Neuronal stem cell (in vitro differentiated cells): ENCODE data around the gene PGGHG.
A peak's percentile ranks its signal among the peaks of the same experiment; 100 is the strongest.

Experiments used
- DNase-seq: peaks from one replicate; pipeline ENCODE4 v3.0.0-alpha.2; 2013; ENCODE audit warnings: low spot score
- H2AFZ ChIP-seq: one replicate; pipeline ENCODE4 v1.6.1; 2013; ENCODE audit warnings: mild to moderate bottlenecking, low read length, inconsistent platforms
- H2AK5ac ChIP-seq: 2 replicates; pipeline ENCODE4 v1.6.1; 2013; ENCODE audit warnings: low read depth, mild to moderate bottlenecking, inconsistent platforms, low read length, moderate library complexity, mixed read lengths
- H2BK120ac ChIP-seq: 2 replicates; pipeline ENCODE4 v1.6.1; 2013; ENCODE audit warnings: low read depth, mild to moderate bottlenecking, inconsistent platforms, low read length, moderate library complexity, mixed read lengths
- H2BK12ac ChIP-seq: one replicate; pipeline ENCODE4 v1.6.1; 2013; ENCODE audit warnings: low read length, inconsistent platforms
- H2BK15ac ChIP-seq: 2 replicates; pipeline ENCODE4 v1.6.1; 2013; ENCODE audit warnings: mild to moderate bottlenecking, low read length, inconsistent platforms, mixed read lengths
- H2BK5ac ChIP-seq: one replicate; pipeline ENCODE4 v1.6.1; 2013; ENCODE audit warnings: inconsistent platforms, mild to moderate bottlenecking, low read length, moderate library complexity
- H3K14ac ChIP-seq: one replicate; pipeline ENCODE4 v1.6.1; 2013; ENCODE audit warnings: low read length, inconsistent platforms
- H3K18ac ChIP-seq: 2 replicates; pipeline ENCODE4 v1.6.1; 2013; ENCODE audit warnings: low read length, inconsistent platforms
- H3K23ac ChIP-seq: 2 replicates; pipeline ENCODE4 v1.6.1; 2013; ENCODE audit warnings: low read depth, mild to moderate bottlenecking, mixed read lengths, low read length, inconsistent platforms; ENCODE audit not compliant: poor library complexity
- H3K27ac ChIP-seq: replicated peaks from 3 replicates; pipeline ENCODE4 v1.5.1; 2013; ENCODE audit warnings: low read length, inconsistent platforms
- H3K27me3 ChIP-seq, 3 experiments: 2 replicates each; pipeline ENCODE4 v1.6.1; 2013; ENCODE audit warnings: low read length in 3 of 3, mild to moderate bottlenecking in 2 of 3, inconsistent platforms in 1 of 3, low read depth in 1 of 3, mixed read lengths in 1 of 3, moderate library complexity in 1 of 3; ENCODE audit not compliant: control insufficient read depth in 3 of 3, insufficient read depth in 3 of 3
- H3K36me3 ChIP-seq, 2 donors: replicated peaks in 1 of 2; 2 replicates each; pipeline ENCODE4 v1.6.1; 2013; ENCODE audit warnings: low read length in 2 of 2; ENCODE audit not compliant: control insufficient read depth in 2 of 2, insufficient read depth in 2 of 2
- H3K4ac ChIP-seq: 2 replicates; pipeline ENCODE4 v1.6.1; 2013; ENCODE audit warnings: inconsistent platforms, mild to moderate bottlenecking, low read length, moderate library complexity
- H3K4me1 ChIP-seq, 2 donors: 1 replicate in 1 of 2; 2 replicates in 1 of 2; pipeline ENCODE4 v1.6.1; 2013; ENCODE audit warnings: low read length in 2 of 2, low read depth in 1 of 2; ENCODE audit not compliant: control insufficient read depth in 2 of 2, insufficient read depth in 1 of 2
- H3K4me2 ChIP-seq: one replicate; pipeline ENCODE4 v1.6.1; 2013; ENCODE audit warnings: mild to moderate bottlenecking, low read length, inconsistent platforms; ENCODE audit not compliant: insufficient read depth, poor library complexity, severe bottlenecking
- H3K4me3 ChIP-seq, 2 donors: 2 replicates each; pipeline ENCODE4 v1.5.1; 2013; ENCODE audit warnings: low read length in 2 of 2, mild to moderate bottlenecking in 2 of 2, inconsistent platforms in 1 of 2, moderate library complexity in 1 of 2
- H3K79me1 ChIP-seq: one replicate; pipeline ENCODE4 v1.6.1; 2013; ENCODE audit warnings: low read depth, mild to moderate bottlenecking, inconsistent platforms, low read length, moderate library complexity
- H3K9ac ChIP-seq: one replicate; pipeline ENCODE4 v1.6.1; 2013; ENCODE audit warnings: mild to moderate bottlenecking, low read depth, low read length, inconsistent platforms; ENCODE audit not compliant: poor library complexity
- H3K9me3 ChIP-seq, 2 donors: replicated peaks in 1 of 2; 2 replicates each; pipeline versions ENCODE3 to v1.6.1; 2013; ENCODE audit warnings: low read length in 2 of 2, mild to moderate bottlenecking in 2 of 2, inconsistent platforms in 1 of 2, low read depth in 1 of 2, mixed read lengths in 1 of 2, moderate library complexity in 1 of 2; ENCODE audit not compliant: control insufficient read depth in 2 of 2, insufficient read depth in 1 of 2
- H4K8ac ChIP-seq: one replicate; pipeline ENCODE4 v1.6.1; 2013; ENCODE audit warnings: low read depth, mild to moderate bottlenecking, inconsistent platforms, low read length, moderate library complexity
- H4K91ac ChIP-seq: one replicate; pipeline ENCODE4 v1.6.1; 2013; ENCODE audit warnings: low read length, low read depth, mild to moderate bottlenecking, inconsistent platforms; ENCODE audit not compliant: poor library complexity
- WGBS, 2 donors: extraction: QIAGEN DNeasy Blood & Tissue Kit; methylation state at CpG; one replicate each; pipeline ENCODE4 v1.1.7; 2013; ENCODE audit warnings: missing lambda C conversion rate in 2 of 2, mixed read lengths in 1 of 2; ENCODE audit not compliant: insufficient read length in 2 of 2, insufficient replicate concordance in 1 of 2; ENCODE audit errors: extremely low coverage in 2 of 2; 5-methylcytosine and 5-hydroxymethylcytosine counted together

PGGHG gene

DNA sequence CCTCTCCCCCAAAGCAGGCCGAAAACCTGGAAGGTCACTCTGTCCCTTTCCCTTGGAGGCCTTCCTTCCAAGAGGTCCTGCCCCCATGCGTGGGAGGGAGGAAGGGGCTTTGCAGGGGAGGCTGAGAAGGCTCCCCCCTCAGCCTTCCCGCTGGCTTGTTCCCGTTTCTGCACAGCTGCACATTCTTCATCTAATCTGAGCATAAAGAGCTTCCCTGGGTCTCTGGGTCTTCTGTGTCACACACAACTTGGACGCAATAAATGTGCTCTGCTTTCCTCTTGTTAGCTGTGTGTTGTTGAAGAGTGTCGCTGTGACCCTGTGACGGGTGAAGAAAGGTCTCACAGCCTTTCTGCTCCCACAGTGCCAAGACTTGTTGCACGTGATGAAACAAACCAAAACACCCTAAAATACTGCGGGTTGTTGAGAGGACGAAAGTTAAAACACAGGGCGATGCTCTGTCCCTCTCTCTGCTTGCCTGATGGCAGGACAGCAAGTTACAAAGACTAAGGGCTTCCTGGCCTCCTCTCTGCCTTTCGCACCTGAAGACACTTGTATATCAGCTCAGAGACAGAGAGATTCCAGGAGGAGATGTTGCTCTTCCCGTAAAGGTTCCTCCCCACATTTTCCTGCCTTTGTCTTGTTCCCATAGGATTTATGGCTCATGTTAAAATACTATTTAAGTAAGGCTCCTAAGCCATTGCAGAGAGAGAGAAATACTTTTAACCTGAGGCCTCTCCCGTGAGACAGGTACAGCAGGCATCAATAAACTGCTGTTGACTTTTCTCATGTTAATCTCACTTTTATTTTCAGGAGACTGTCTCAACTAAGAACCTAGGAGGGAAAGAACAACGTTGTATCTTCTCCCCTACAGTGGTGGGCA is 47.1 kb downstream of the PGGHG start:
- Histone ChIP-seq H2BK12ac (no peak overlapping the region), H3K4me2 (no peak overlapping the region), H3K4me3 (no peak overlapping the region), H3K14ac (no peak overlapping the region), H2AFZ (no peak overlapping the region), H3K27me3 (no peaks in the 10 kb centered on the region), H4K91ac (peak overlapping the region; percentile 87), H2AK5ac (no peak overlapping the region), H3K27ac (peak overlapping the region; percentile 89), H3K9ac (no peak overlapping the region), H2BK5ac (no peak overlapping the region), H3K23ac (no peak overlapping the region), H2BK120ac (no peak overlapping the region), H3K9me3 (peaks cover 3 to 18% of the 10 kb centered on the region in 2 donors), H3K4ac (no peak overlapping the region), H2BK15ac (peak overlapping the region; percentile 22), H4K8ac (no peak overlapping the region), H3K36me3 (no peaks in the 10 kb centered on the region), H3K4me1 (peaks cover 27 to 39% of the 10 kb centered on the region in 2 donors), H3K79me1 (no peaks in the 10 kb centered on the region), H3K18ac (peak overlapping the region; percentile 95)
- no peak for DNase-seq
- WGBS, 2 donors = no CpG with 5 or more reads among the region's 15 CpGs

GRCh38 chr11:336659-337198 is 47.8 kb downstream of the PGGHG start:
- Histone ChIP-seq H2BK12ac (no peak overlapping the region), H2AK5ac (no peak overlapping the region), H3K79me1 (no peaks in the 10 kb centered on the region), H3K27me3 (no peaks in the 10 kb centered on the region), H3K4me1 (peaks cover 27 to 39% of the 10 kb centered on the region in 2 donors), H2BK120ac (no peak overlapping the region), H3K4me2 (no peak overlapping the region), H3K4me3 (no peak overlapping the region), H3K36me3 (no peaks in the 10 kb centered on the region), H2AFZ (no peak overlapping the region), H4K91ac (peak overlapping the region; percentile 87), H3K23ac (no peak overlapping the region), H3K9me3 (peaks cover 3 to 12% of the 10 kb centered on the region in 2 donors), H3K27ac (peak overlapping the region; percentile 89), H4K8ac (no peak overlapping the region), H3K14ac (no peak overlapping the region), H2BK5ac (no peak overlapping the region), H3K18ac (peak overlapping the region; percentile 69), H2BK15ac (peak overlapping the region; percentile 22), H3K9ac (no peak overlapping the region), H3K4ac (no peak overlapping the region)
- DNase-seq = no peak
- WGBS, 2 donors = no CpG with 5 or more reads among the region's 4 CpGs

DNA sequence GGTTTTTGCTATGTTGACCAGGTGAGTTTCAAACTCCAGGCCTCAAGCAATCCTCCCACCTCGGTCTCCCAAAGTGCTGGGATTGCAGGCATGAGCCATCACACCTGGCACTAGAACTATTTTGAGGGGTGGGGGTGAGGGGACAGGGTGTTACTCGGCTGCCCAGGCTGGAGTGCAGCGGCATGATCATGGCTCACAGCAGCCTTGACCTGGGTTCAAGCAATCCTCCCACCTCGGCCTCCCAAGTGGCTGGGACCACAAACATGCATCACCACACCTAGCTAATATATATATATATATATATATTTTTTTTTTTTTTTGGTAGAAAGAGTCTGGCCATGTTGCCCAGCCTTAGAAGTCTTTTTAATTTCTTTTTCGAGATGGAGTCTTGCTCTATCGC is 48.8 kb downstream of the PGGHG start:
- no peak overlapping the region for H4K91ac ChIP-seq
- H3K14ac ChIP-seq = no peak overlapping the region
- H3K79me1 ChIP-seq = no peaks in the 10 kb centered on the region
- H2BK5ac ChIP-seq = peak overlapping the region; percentile 54
- no peak overlapping the region for H4K8ac ChIP-seq
- no peak overlapping the region for H3K9ac ChIP-seq
- H3K18ac ChIP-seq = no peak overlapping the region
- peaks cover 3 to 7% of the 10 kb centered on the region in 2 donors for H3K9me3 ChIP-seq
- H3K27ac ChIP-seq = no peak overlapping the region
- H2AFZ ChIP-seq = no peak overlapping the region
- no peak overlapping the region for H3K4me3 ChIP-seq
- no peak overlapping the region for H2AK5ac ChIP-seq
- no peak overlapping the region for H2BK15ac ChIP-seq
- no peaks in the 10 kb centered on the region for H3K36me3 ChIP-seq
- H2BK12ac ChIP-seq = no peak overlapping the region
- H2BK120ac ChIP-seq = no peak overlapping the region
- DNase-seq = no peak
- H3K27me3 ChIP-seq = no peaks in the 10 kb centered on the region
- H3K4ac ChIP-seq = no peak overlapping the region
- H3K4me1 ChIP-seq = peaks cover 27 to 42% of the 10 kb centered on the region in 2 donors
- no peak overlapping the region for H3K4me2 ChIP-seq
- no peak overlapping the region for H3K23ac ChIP-seq
- WGBS, 2 donors = no CpG with 5 or more reads among the region's 6 CpGs

- WGBS, 2 donors = no CpG with 5 or more reads among the region's 2 CpGs
- H2BK15ac ChIP-seq = no peak overlapping the region
Measured at GRCh38 chr11:339963-340362, 51.0 kb downstream of the PGGHG start.

More at GRCh38 chr11:339963-340362, 51.0 kb downstream of the PGGHG start:
- Histone ChIP-seq H3K14ac (no peak overlapping the region), H3K18ac (no peak overlapping the region), H4K91ac (no peak overlapping the region), H2AFZ (no peak overlapping the region), H2BK12ac (no peak overlapping the region), H3K36me3 (no peaks in the 10 kb centered on the region), H3K4me3 (no peak overlapping the region), H4K8ac (no peak overlapping the region), H3K27me3 (no peaks in the 10 kb centered on the region), H2BK120ac (no peak overlapping the region), H3K9me3 (no peaks in the 10 kb centered on the region), H2AK5ac (no peak overlapping the region), H3K23ac (no peak overlapping the region), H3K4me1 (peaks cover 15 to 29% of the 10 kb centered on the region in 2 donors), H3K27ac (no peak overlapping the region), H2BK5ac (no peak overlapping the region), H3K4me2 (no peak overlapping the region), H3K4ac (no peak overlapping the region), H3K79me1 (no peaks in the 10 kb centered on the region), H3K9ac (no peak overlapping the region)
- no peak for DNase-seq
